Liver (tissue), 9 donors: Measurements from ENCODE around the gene SMAP1. TPM values are rescaled to one million over a fixed set of nuclear protein-coding genes. Genes with fewer than 3 reads are reported as not detected.

Experiments
- DNase-seq: peaks from one replicate; pipeline ENCODE4 v3.0.0-alpha.2; 2017; ENCODE audit warnings: low spot score
- H3K27ac ChIP-seq, 2 donors: one replicate each; pipeline ENCODE4 v1.7.0; 2013; ENCODE audit warnings: inconsistent platforms in 2 of 2, low read length in 2 of 2, control low read depth in 1 of 2, low read depth in 1 of 2, mild to moderate bottlenecking in 1 of 2
- H3K27me3 ChIP-seq, 4 donors: one replicate each; pipeline versions ENCODE4 v1.6.1 to v1.7.0; 2013; ENCODE audit warnings: low read length in 3 of 4, inconsistent platforms in 1 of 4, mild to moderate bottlenecking in 1 of 4, moderate library complexity in 1 of 4; ENCODE audit not compliant: control insufficient read depth in 4 of 4, insufficient read depth in 4 of 4
- H3K36me3 ChIP-seq, 4 donors: one replicate each; pipeline versions ENCODE4 v1.6.1 to v1.7.0; 2013; ENCODE audit warnings: low read length in 3 of 4, mild to moderate bottlenecking in 3 of 4, low read depth in 1 of 4, moderate library complexity in 1 of 4; ENCODE audit not compliant: control insufficient read depth in 4 of 4, insufficient read depth in 3 of 4
- H3K4me1 ChIP-seq, 4 donors: one replicate each; pipeline versions ENCODE4 v1.6.1 to v1.7.0; 2013; ENCODE audit warnings: low read length in 3 of 4, mild to moderate bottlenecking in 3 of 4, moderate library complexity in 1 of 4; ENCODE audit not compliant: control insufficient read depth in 4 of 4, insufficient read depth in 4 of 4
- H3K4me3 ChIP-seq, 3 donors: one replicate each; pipeline versions ENCODE4 v1.6.1 to v1.7.0; 2013; ENCODE audit warnings: low read length in 3 of 3, control low read depth in 1 of 3, low read depth in 1 of 3, mild to moderate bottlenecking in 1 of 3
- H3K9ac ChIP-seq, 2 donors: one replicate each; pipeline ENCODE4 v1.7.0; 2013; ENCODE audit warnings: low read length in 2 of 2, mild to moderate bottlenecking in 2 of 2, moderate library complexity in 2 of 2, control low read depth in 1 of 2, low read depth in 1 of 2
- H3K9me3 ChIP-seq, 4 donors: one replicate each; pipeline versions ENCODE4 v1.6.1 to v1.7.0; 2013; ENCODE audit warnings: low read length in 3 of 4; ENCODE audit not compliant: control insufficient read depth in 4 of 4
- CTCF ChIP-seq: fragments of 150-350 bp; IDR thresholded peaks from 2 replicates; pipeline ENCODE4 v1.5.1; 2017; ENCODE audit warnings: improper control_type of control experiment, low read depth, low read length; ENCODE audit not compliant: missing input control
- FOXA2 ChIP-seq: IDR thresholded peaks from 2 replicates; pipeline ENCODE4 v1.6.1; 2016; ENCODE audit warnings: antibody characterized with exemption
- GABPA ChIP-seq, 2 donors: IDR thresholded peaks in 1 of 2; conservative IDR thresholded peaks in 1 of 2; 2 replicates each; pipeline ENCODE4 v1.6.1; 2016; ENCODE audit warnings: antibody characterized with exemption in 2 of 2, mild to moderate bottlenecking in 1 of 2, moderate library complexity in 1 of 2
- HNF4A ChIP-seq, 2 donors: conservative IDR thresholded peaks; 2 replicates each; pipeline ENCODE4 v1.6.1; 2016; ENCODE audit warnings: antibody characterized with exemption in 2 of 2, mild to moderate bottlenecking in 2 of 2
- HNF4G ChIP-seq: IDR thresholded peaks from 2 replicates; pipeline ENCODE4 v1.6.1; 2016; ENCODE audit warnings: antibody characterized with exemption
- JUND ChIP-seq, 2 donors: IDR thresholded peaks; 2 replicates each; pipeline ENCODE4 v1.6.1; 2016; ENCODE audit warnings: antibody characterized with exemption in 2 of 2
- MAX ChIP-seq: IDR thresholded peaks from 2 replicates; pipeline ENCODE4 v1.6.1; 2016; ENCODE audit warnings: antibody characterized with exemption
- NR2F2 ChIP-seq: IDR thresholded peaks from 2 replicates; pipeline ENCODE4 v1.6.1; 2016; ENCODE audit warnings: antibody characterized with exemption
- RAD21 ChIP-seq, 2 donors: IDR thresholded peaks; 2 replicates each; pipeline ENCODE4 v1.6.1; 2016; ENCODE audit warnings: antibody characterized with exemption in 2 of 2, mild to moderate bottlenecking in 2 of 2
- SP1 ChIP-seq: IDR thresholded peaks from 2 replicates; pipeline ENCODE4 v1.6.1; 2018; ENCODE audit warnings: antibody characterized with exemption, mild to moderate bottlenecking
- TAF1 ChIP-seq: conservative IDR thresholded peaks from 2 replicates; pipeline ENCODE4 v1.6.1; 2016; ENCODE audit warnings: antibody characterized with exemption, mild to moderate bottlenecking
- YY1 ChIP-seq: IDR thresholded peaks from 2 replicates; pipeline ENCODE4 v1.6.1; 2016; ENCODE audit warnings: antibody characterized with exemption, mild to moderate bottlenecking
- ZBTB33 ChIP-seq: IDR thresholded peaks from 2 replicates; pipeline ENCODE4 v1.6.1; 2016; ENCODE audit warnings: antibody characterized with exemption
- WGBS: extraction: QIAGEN DNeasy Blood & Tissue Kit; methylation state at CpG from one replicate; pipeline ENCODE4 v1.1.7; 2013; 5-methylcytosine and 5-hydroxymethylcytosine counted together
- polyA plus RNA-seq, 2 donors: library from polyadenylated mRNA; stranded (reverse) in 1 of 2; unstranded in 1 of 2; fragments of 200-250 nt in 1 of 2; fragments of >200 nt in 1 of 2; fragmentation: Nextera tagmentation in 1 of 2; extraction: Ambion mirVana in 1 of 2; gene quantifications; one replicate each; pipeline versions ENCODE4 v1.2.1 to v1.2.3, GENCODE V29; 2013 to 2015
- total RNA-seq, 2 donors: library from RNA; depleted of rRNA; stranded (reverse); fragments of >200 nt; gene quantifications; one replicate each; pipeline ENCODE4 v1.2.3, GENCODE V29; 2014
- donor health status: healthy.
- donor health status: healthy.
- donor health status: healthy.
- donor health status: healthy.
- donor health status: healthy.

SMAP1 gene
- total and polyA plus RNA-seq, 4 donors: 9.3 to 13.3 (median 12.7) TPM

- Histone ChIP-seq H3K4me3 (no peak overlapping the region), H3K27me3 (peaks cover 0 to 4% (median 0%) of the 10 kb centered on the region in 4 donors), H3K9me3 (no peaks in the 10 kb centered on the region), H3K9ac (no peak overlapping the region), H3K4me1 (no peaks in the 10 kb centered on the region), H3K36me3 (no peaks in the 10 kb centered on the region), H3K27ac (no peak overlapping the region)
- WGBS: 75% methylated on average over 2 of the region's 2 CpGs
- TF ChIP-seq HNF4A (conservative IDR thresholded peaks at IDR 0.05) (no peak), RAD21 (IDR thresholded peaks at IDR 0.05) (no peak), GABPA (IDR thresholded peaks at IDR 0.05 in 1 of 2, conservative IDR thresholded peaks at IDR 0.05 in 1 of 2) (no peak), FOXA2 (no peak), SP1 (no peak), NR2F2 (no peak), HNF4G (no peak), YY1 (no peak), JUND (IDR thresholded peaks at IDR 0.05) (no peak), ZBTB33 (no peak)
- no peak for DNase-seq
These were observed 232.4 kb downstream of the SMAP1 start for GRCh38 chr6:70900047-70900446.

- Histone ChIP-seq H3K27ac (no peak overlapping the region), H3K4me3 (no peak overlapping the region), H3K9me3 (no peaks in the 10 kb centered on the region), H3K4me1 (no peaks in the 10 kb centered on the region), H3K27me3 (no peaks in the 10 kb centered on the region), H3K36me3 (no peaks in the 10 kb centered on the region), H3K9ac (no peak overlapping the region)
- no peak for DNase-seq
- TF ChIP-seq MAX (no peak), CTCF (peak; percentile 2)
- WGBS: 81% methylated on average over 3 of the region's 3 CpGs
These were observed 233.6 kb downstream of the SMAP1 start for GRCh38 chr6:70901324-70901723.

DNA sequence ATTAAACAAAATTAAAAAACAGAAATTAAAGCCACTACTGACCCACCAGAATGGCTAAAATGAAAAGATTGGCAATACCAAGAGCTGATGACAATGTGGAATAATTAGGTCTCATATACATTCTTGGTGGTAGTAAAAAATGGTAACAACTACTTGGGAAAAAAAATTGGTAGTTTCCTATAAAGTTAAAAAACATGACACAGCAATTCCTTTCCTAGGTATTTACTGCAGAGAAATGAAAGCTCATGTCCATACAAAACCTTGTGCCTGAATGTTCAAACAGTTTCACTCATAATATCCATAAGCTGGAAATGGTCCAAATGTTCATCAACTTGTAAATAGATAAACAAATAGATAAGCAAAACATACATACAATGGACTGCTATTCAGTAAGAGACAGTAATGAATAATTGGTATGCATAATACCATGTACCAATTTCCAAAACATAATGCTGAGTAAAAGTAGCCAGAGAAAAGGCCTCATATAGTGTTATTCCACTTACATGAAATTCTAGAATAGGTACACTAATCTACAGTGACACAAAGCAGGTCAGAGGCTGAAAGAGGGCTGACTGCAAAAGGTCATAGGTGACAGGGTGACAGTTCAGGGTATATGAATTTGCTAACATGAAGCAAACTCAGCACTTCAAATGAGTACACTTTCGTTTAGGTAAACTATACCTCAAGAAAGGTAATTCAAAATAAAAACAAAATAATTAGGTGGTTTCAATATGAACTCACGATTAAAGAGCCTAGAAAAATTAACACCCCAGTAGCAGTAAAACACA, 236.2 kb downstream of the SMAP1 start:
- Histone ChIP-seq H3K36me3 (no peaks in the 10 kb centered on the region), H3K27me3 (no peaks in the 10 kb centered on the region), H3K4me3 (no peak overlapping the region), H3K4me1 (no peaks in the 10 kb centered on the region), H3K27ac (no peak overlapping the region), H3K9me3 (no peaks in the 10 kb centered on the region), H3K9ac (no peak overlapping the region)
- WGBS: 57% methylated on average over 2 of the region's 2 CpGs
- no peak for DNase-seq
- no peak for TF ChIP-seq TAF1
- TF ChIP-seq CTCF: no peak
